RPMI7951 (cell line): ENCODE measurements around the gene ETFB. TPM values are rescaled to one million over a fixed set of nuclear protein-coding genes. Genes with fewer than 3 reads are reported as not detected.

Experiments
- DNase-seq: peaks from one replicate; pipeline ENCODE4 v3.0.0-alpha.2; 2012; ENCODE audit warnings: low read depth
- total RNA-seq: library from RNA; depleted of rRNA; stranded (reverse); fragments of >200 nt; shearing (Covaris generic); gene quantifications from 2 replicates; pipeline ENCODE4 v1.2.3, GENCODE V29; 2014

Gene ETFB
- total RNA-seq, 1 experiment from 2014 or later: 158 TPM

GRCh38 chr19:51351266-51351990 lies 14.8 kb downstream of the ETFB start:
- DNase-seq: no peak

GRCh38 chr19:51347209-51347928 lies 18.8 kb downstream of the ETFB start:
- DNase-seq: no peak

- DNase-seq: no peak
Observed at GRCh38 chr19:51346742-51347141, 19.4 kb downstream of the ETFB start.

DNA sequence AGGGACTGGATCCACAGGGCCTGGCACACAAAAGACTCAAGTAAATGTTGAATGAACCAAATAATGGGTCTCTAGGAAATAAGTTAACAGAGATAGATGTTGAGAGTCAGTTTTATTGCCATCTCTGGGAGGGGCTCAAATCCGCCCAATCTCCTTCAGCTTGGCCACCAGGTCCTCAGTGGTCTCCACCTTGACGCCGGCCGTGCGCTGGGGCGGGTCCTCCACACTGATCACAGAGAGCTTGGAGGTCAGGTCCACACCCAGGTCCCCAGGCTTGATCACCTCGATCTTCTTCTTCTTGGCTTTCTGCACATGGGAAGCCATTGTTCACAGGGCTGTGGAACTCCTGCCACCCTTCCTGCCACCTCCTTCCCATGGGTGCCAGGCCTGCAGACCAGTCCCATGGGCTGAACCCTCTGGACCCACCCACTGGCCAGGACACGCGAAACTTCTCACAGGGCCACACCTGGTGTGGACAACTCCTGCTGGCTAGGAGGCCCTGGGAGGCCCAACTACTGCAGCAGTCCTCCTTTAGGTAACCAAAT lies 21.0 kb downstream of the ETFB start:
- no peak for DNase-seq

DNA sequence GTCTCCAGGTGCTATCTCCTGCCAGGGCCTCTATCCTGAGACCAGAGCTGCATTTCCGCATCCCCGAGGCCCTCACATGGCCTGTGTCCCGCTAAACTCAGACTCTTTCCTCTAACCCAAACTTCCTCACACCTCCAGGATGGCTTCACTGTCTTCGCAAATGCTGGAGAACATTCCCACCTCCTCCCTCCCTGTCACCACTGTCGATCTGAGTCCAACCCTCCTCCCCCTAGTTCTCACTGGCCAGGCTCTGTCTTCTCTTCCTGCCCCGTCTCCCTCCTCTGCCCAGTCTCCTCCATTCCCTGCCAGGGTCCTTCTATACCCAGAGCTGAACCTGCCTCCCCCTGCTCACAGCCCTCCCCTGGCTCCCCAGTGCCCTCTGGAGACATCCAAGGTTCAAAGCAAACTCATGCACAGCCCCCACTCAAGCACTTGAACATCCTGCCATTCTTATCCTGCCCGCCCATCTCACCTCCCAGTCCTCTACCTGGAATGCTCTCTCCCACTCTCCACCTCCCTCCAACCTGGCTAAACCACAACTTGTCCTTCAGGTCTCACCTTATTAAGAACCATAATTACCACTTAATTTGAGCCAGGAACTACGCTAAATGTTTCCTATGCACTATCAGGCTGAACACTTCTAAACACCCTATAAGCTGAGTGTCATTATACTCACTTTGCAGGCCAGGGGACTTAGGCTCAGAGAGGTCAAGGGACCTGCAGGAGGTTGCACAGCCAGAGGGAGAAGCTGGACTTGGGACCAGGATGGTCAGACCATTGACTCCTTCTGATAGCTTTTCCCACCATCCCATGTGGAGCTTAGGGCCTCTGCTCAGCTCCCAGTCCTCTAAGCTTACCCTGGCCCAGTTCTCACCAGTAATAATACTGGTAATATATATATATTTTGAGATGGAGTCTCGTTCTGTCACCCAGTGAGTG lies 23.3 kb downstream of the ETFB start:
- DNase-seq: no peak

DNA sequence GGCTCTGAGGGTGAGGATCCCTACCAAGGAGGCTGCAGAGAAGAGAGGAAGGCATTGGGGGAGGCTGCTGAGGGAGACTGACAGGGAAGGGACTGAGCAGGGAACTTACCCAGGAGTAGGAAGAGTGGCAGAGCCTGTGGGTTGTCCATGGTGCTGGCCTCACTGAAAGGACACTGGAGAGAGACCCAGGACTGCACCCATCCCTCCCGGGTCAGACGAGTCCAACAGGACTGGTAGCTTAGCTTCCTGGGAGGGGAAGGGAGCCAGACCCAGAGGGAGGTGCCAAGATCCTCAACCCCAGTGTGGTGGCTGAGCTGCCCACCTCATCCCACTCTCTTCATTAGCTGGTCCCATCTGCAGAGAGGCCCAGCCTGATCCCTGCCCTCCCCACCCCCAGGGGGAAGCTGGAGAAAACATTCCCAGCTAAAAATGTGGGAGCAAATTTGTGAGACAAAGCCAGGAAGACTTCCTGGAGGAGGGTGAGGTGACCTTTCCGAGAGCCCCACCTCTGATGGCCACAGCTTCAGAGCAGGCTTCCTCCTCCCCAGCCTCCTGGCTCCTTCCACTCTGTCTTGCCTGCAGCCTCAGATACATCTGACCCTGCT lies 24.1 kb downstream of the ETFB start, which contains the start of gene VSIG10L:
TSS of gene VSIG10L (minus strand) at position 164 of the 605 bp plus-strand sequence. CDS start at position 149, 15 bp downstream.
- DNase-seq: no peak

- DNase-seq: no peak
Observed at GRCh38 chr19:51341066-51341465, 25.1 kb downstream of the ETFB start.

GRCh38 chr19:51339687-51340656 lies 26.2 kb downstream of the ETFB start:
- DNase-seq: peak; percentile 96

DNA sequence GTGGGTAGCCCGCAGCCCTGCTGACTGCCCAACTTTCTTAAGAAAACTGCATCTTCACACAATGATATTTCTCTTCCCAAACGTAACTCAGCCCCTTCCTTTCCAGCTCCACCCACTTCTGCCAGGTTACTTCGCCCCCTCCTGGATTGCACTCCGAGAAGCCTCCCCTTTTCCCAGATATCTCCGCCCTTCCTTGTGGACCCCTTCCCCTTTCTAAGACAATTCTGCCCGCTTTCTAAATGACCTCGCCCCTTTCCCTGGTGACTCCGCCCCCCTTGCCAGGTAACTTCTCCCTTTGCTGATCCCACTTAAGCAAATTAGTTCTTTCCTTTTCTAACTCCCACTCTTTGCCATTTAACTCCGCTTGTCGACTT lies 26.9 kb downstream of the ETFB start:
- no peak for DNase-seq

DNA sequence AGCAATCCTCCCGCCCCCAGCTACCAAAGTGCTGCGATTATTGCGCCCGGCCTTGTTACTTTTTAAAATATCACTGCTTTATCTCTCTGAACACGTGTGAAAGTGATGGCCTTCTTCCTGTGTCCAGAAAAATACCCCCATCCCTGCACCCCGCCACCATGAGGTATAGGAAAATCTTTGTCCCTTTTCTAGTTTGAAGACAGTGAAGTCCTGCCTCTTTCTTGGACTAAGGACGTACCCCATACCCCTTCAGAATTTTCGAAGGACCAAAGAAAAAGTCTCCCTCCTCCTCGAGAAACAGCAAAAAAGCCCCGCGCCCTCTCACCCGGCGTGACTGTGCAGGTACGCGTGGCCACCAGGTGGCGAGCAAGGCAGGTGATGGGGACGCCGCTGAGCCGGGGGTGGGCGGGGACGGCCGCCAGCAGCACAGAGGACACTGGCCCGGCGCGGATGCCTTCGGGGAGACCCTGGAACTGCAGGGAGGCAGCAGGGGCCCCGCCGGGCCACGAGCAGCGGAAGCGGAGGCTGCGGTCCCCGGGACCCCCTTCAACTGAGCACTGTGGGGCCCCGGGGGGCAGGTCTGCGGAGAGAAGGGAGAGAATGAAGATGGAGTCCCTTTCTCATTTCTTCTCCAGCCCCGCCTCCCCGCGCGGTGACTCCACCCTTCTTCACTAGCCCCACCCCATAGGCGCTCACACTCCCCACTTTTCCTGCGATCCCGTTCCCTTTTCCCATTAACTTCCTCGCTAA lies 27.4 kb downstream of the ETFB start:
- DNase-seq: peak; percentile 75

GRCh38 chr19:51337861-51338562 lies 28.2 kb downstream of the ETFB start:
- DNase-seq: no peak

- no peak for DNase-seq
Observed at GRCh38 chr19:51337141-51337860, 28.9 kb downstream of the ETFB start.

GRCh38 chr19:51333836-51334460 lies 32.2 kb downstream of the ETFB start:
- DNase-seq: no peak

DNA sequence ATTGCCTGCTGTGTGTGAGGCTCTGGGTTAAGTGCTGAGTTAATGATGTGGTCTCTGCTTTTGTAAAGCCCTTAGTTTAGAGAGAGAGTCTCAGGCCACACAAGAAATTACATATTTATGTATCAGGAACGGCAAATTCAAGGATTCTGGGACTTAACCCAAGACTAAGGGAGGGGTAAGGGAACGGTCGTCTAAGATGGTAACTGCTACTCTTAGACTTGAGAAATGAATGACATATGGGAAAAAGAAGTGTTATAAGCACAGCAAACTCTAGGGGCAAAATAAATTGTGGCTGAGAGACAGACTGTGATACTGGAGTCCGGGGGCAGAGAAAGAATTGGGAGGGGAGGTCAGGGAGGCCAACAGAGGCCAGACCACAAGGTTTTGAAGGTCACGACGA lies 34.5 kb downstream of the ETFB start:
- DNase-seq: no peak

DNA sequence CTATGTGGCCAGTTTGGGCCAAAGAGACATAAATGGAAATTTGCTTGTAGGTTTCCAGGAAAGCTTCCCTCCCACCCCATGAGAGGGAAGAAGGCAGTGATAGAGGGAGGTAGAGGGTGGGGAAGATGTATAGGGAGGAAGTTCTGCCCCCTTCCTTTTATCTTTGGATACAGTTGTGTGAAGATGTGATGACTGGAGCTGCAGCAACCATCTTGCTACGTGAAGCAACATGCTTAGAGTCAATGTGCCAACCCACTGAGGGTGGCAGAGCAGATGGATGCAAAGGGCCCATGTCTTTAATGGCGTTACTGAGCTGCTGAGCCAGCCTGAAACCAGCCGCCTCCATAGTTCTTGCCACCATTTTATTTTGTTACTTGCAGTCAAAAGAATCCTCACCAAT lies 35.0 kb downstream of the ETFB start:
- no peak for DNase-seq

DNA sequence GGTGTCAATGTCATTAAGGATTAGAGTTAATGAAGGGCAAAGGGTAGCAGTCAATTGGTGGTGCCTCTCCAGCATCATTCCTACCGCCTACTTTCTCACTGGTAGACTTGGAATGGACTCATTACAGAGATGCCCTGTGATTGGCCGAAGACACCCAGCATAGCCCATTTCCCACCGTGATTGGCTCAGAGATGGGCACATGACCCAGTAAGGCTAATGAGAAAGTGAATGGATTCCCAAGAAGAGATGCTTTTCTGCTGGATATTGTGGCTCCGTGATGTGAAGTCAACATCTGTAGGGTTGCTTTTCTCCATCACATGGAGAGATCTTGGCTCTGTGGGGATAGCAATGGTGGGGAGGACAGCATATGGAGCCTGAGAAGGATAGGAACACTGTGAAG lies 35.8 kb downstream of the ETFB start:
- no peak for DNase-seq

GRCh38 chr19:51329411-51329810 lies 36.8 kb downstream of the ETFB start:
- no peak for DNase-seq
